AG10803 (cell line): ENCODE results near the gene ANKRD2.

ENCODE experiments used
- DNase-seq: peaks from one replicate; pipeline ENCODE4 v3.0.0; 2010; ENCODE audit warnings: low read depth
- H3K4me3 ChIP-seq: 2 replicates; pipeline ENCODE4 v1.5.1; 2011; ENCODE audit warnings: mild to moderate bottlenecking, low read length, control low read depth
- CTCF ChIP-seq: conservative IDR thresholded peaks from 2 replicates; pipeline ENCODE4 v1.5.1; 2011; ENCODE audit warnings: mild to moderate bottlenecking, low read length, control low read depth, inconsistent platforms

ANKRD2 gene

GRCh38 chr10:97596101-97597082 is 23.8 kb downstream of the ANKRD2 start:
- DNase-seq: peak; percentile 78
- no peak overlapping the region for H3K4me3 ChIP-seq
- no peak; the same call in 1 of the 2 replicates for TF ChIP-seq CTCF

GRCh38 chr10:97597778-97598177 is 25.2 kb downstream of the ANKRD2 start:
- TF ChIP-seq CTCF: no peak
- no peak overlapping the region for H3K4me3 ChIP-seq
- no peak for DNase-seq

GRCh38 chr10:97598407-97599271 is 26.1 kb downstream of the ANKRD2 start:
- TF ChIP-seq CTCF: no peak
- DNase-seq: no peak
- no peak overlapping the region for H3K4me3 ChIP-seq

- DNase-seq: no peak
- no peak for TF ChIP-seq CTCF
Measured at GRCh38 chr10:97599272-97599619, 26.7 kb downstream of the ANKRD2 start.

GRCh38 chr10:97600616-97601015 is 28.0 kb downstream of the ANKRD2 start:
- TF ChIP-seq CTCF: no peak
- H3K4me3 ChIP-seq: no peak overlapping the region
- no peak for DNase-seq

More at GRCh38 chr10:97599272-97599619, 26.7 kb downstream of the ANKRD2 start:
- H3K4me3 ChIP-seq: no peak overlapping the region

- no peak for DNase-seq
- no peak overlapping the region for H3K4me3 ChIP-seq
- no peak for TF ChIP-seq CTCF
Measured at GRCh38 chr10:97601268-97602215, 29.0 kb downstream of the ANKRD2 start.
